ENCODE data around the gene ANKS3.

The ANKS3 gene

DNA sequence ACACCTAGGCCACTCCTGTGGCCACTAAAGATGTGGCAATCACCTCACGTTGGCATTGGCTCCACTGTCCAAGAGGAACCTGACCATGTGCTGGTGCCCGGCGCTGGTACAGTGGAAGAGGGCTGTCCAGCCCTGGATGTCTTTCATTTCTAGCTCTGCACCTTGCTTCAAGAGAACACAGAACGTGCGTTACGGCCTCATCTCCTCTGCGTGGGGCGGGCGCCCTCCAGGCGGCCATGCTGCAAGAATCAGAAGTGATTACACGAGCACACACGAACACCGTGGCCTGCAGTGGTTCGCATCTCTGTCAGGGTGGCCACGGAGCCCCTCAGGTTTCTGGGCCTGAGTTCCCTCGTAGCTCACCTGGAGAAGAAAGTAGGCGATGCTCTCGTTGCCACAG lies 7.5 kb downstream of the ANKS3 start:
- TF ChIP-seq, protein P1, sequence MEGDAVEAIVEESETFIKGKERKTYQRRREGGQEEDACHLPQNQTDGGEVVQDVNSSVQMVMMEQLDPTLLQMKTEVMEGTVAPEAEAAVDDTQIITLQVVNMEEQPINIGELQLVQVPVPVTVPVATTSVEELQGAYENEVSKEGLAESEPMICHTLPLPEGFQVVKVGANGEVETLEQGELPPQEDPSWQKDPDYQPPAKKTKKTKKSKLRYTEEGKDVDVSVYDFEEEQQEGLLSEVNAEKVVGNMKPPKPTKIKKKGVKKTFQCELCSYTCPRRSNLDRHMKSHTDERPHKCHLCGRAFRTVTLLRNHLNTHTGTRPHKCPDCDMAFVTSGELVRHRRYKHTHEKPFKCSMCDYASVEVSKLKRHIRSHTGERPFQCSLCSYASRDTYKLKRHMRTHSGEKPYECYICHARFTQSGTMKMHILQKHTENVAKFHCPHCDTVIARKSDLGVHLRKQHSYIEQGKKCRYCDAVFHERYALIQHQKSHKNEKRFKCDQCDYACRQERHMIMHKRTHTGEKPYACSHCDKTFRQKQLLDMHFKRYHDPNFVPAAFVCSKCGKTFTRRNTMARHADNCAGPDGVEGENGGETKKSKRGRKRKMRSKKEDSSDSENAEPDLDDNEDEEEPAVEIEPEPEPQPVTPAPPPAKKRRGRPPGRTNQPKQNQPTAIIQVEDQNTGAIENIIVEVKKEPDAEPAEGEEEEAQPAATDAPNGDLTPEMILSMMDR (IDR thresholded peaks at IDR 0.05; ENCODE audit: insufficient read depth, low read depth, low read length, missing control alignments): no peak
- no peak overlapping the region for H3K4me3 ChIP-seq (ENCODE audit: low read depth, low read length)
- DNase-seq (ENCODE audit: low read depth): no peak

DNA sequence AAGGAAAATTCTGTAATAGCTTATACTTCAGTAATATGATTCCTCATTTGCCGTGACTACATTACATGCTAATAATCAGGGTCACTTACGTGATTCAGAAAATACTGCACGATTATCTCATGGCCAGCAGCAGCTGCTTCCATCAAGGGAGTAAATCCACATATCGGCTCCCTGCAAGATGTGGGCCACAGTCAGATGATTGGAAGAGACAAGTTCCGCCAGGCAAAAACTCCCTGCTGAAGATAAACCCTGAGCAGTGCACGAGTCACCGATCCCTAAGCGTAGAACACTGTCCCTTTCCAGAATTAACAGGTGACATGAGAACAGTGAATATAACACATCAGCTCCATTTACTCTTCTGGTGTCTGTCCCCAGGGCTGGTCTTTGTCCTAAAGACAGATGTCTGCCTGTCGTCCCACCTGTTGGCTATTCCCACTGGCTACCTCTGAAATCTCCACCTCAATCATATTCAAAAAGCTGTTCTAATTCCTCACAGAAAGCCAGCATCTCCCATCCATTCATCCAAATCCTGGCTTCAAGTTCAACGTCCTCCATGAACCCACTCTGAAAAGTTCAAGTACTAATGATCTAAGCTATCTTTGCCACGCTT lies 9.3 kb downstream of the ANKS3 start:
- DNase-seq (ENCODE audit: low read depth): no peak
- TF ChIP-seq, protein P1 (IDR thresholded peaks at IDR 0.05; ENCODE audit: insufficient read depth, low read depth, low read length, missing control alignments): no peak
- H3K4me3 ChIP-seq (ENCODE audit: low read depth, low read length): no peak overlapping the region

DNA sequence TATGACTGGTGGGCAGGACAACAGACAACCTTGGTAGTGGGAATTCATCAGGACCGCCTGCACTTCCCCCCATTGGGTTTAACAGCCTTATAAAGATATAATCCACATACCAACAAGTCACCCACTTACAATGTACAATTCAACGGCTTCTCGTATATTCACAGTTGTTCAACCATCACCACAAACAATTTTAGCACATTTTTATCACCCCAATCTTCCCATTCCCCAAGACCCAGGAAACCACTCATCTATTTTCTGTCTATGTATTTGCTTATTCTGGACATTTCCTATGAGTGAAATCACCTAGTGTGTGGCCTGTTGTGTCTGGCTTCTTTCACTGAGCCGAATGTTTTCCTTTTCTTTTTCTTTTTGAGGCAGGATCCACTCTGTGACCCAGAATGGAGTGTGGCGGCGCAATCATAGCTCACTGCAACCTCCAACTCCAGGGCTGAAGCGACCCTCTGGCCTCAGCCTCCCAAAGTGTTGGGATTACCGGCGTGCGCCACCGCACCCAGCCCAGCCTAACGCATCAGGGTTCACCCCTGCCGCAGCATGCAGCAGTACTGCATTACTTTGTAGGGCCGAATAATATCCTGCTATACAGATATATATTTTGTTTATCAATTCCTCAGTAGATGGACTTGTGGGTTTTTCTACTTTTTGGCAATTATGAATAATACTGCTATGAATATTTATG lies 10.9 kb downstream of the ANKS3 start:
- no peak overlapping the region for H3K4me3 ChIP-seq (ENCODE audit: low read depth, low read length)
- TF ChIP-seq, protein P1 (IDR thresholded peaks at IDR 0.05; ENCODE audit: insufficient read depth, low read depth, low read length, missing control alignments): no peak
- no peak for DNase-seq (ENCODE audit: low read depth)

DNA sequence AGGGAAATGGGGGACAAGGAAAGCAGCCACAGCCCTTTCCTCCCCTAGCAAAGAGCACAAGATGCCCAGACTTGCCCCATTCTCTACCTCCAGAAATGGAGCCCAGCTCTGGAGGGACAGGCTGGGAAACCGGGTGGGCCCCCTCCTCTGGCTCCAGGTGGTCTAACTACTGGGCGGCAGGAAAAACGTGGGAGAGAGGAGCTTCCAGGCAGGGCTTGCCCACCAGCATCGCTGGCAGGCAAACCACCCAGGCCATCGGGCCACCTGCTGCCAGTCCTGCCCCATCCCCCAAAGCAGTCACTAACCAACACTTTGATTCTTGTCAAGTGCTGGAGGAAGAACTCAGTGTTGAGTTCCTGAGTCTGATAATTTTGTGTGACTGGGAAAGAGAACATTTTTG lies 15.6 kb downstream of the ANKS3 start:
- TF ChIP-seq, protein P1 (IDR thresholded peaks at IDR 0.05; ENCODE audit: insufficient read depth, low read depth, low read length, missing control alignments): no peak
- DNase-seq (ENCODE audit: low read depth): no peak
- no peak overlapping the region for H3K4me3 ChIP-seq (ENCODE audit: low read depth, low read length)

DNA sequence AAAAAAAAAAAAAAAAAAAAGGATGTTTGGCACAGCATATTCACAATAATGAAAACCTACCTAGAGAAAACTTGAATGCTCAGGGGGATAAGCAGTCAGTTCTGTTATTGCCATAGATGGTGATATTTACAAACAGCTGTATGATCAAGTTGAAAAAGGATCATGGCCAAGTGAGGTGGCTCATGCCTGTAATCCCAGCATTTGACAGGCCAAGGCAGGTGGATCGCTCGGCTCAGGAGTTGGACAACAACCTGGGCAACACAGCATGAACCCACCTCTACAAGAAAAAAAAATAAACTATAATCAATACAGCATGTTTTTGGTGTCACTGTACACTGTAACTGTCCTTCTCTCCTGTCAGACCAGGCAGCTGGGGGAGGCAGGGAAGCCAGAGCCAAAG lies 19.1 kb downstream of the ANKS3 start:
- TF ChIP-seq, protein P1 (IDR thresholded peaks at IDR 0.05; ENCODE audit: insufficient read depth, low read depth, low read length, missing control alignments): no peak
- H3K4me3 ChIP-seq (ENCODE audit: low read depth, low read length): no peak overlapping the region
- no peak for DNase-seq (ENCODE audit: low read depth)

DNA sequence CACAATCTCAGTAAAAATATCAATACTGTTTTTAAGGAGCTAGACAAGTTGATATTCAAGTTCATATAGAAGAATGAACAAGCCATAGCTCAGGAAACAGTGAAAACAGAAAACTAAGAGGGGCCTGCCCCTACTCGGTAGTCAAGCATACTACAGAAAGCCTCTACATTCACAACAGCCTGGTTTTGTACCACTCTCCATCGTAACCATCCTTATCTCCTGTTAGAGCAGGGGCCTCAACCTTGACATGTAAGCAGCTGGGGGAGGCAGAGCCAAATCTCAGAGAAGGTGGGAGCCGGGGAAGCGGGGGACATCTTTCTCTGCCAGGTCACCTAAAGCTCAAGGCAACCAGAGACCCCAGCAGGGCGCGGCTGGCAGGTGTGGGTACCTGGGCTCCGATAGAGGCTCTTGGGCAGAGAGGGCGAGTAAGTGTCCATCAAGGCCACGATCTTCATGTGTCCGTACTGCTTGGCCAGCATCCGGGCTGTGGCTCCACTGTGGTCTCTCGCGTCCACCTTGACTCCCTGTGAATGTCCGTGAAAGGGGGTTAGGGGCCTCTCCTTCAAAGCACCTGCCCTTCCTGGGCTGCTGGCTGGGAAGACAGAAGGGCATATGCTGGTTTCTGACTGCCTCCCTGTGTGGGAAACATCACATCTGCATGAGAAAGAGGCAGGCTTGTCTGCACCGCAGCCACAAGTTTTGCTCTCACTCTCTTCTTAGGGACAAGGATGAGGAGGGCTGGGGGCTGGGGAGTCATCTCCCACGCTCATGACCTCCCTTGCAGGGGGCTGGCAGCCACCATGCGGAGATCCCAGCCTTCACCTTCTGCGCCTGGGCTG lies 20.2 kb downstream of the ANKS3 start:
- no peak overlapping the region for H3K4me3 ChIP-seq (ENCODE audit: low read depth, low read length)
- TF ChIP-seq, protein P1 (IDR thresholded peaks at IDR 0.05; ENCODE audit: insufficient read depth, low read depth, low read length, missing control alignments): no peak
- no peak for DNase-seq (ENCODE audit: low read depth)
